Skeletal muscle tissue (tissue), 5 donors: ENCODE results near the gene TFEB. TPM values are rescaled to one million over a fixed set of nuclear protein-coding genes. Genes with fewer than 3 reads are reported as not detected.

ENCODE experiments used
- H3K27ac ChIP-seq: one replicate; pipeline ENCODE4 v1.7.0; 2013; ENCODE audit warnings: mild to moderate bottlenecking, low read depth, low read length, inconsistent platforms
- H3K27me3 ChIP-seq, 3 donors: one replicate each; pipeline ENCODE4 v1.7.0; 2013; ENCODE audit warnings: low read length in 3 of 3; ENCODE audit not compliant: control insufficient read depth in 3 of 3, insufficient read depth in 3 of 3
- H3K36me3 ChIP-seq, 3 donors: one replicate each; pipeline ENCODE4 v1.7.0; 2013; ENCODE audit warnings: low read length in 3 of 3; ENCODE audit not compliant: control insufficient read depth in 3 of 3, insufficient read depth in 3 of 3
- H3K4me1 ChIP-seq, 3 donors: one replicate each; pipeline ENCODE4 v1.7.0; 2013; ENCODE audit warnings: low read length in 3 of 3, mild to moderate bottlenecking in 3 of 3; ENCODE audit not compliant: control insufficient read depth in 3 of 3, insufficient read depth in 3 of 3
- H3K4me3 ChIP-seq, 3 donors: one replicate each; pipeline ENCODE4 v1.7.0; 2013; ENCODE audit warnings: low read length in 3 of 3
- H3K9ac ChIP-seq, 3 donors: one replicate each; pipeline ENCODE4 v1.7.0; 2013; ENCODE audit warnings: low read length in 3 of 3, mild to moderate bottlenecking in 3 of 3, moderate library complexity in 2 of 3, low read depth in 1 of 3
- H3K9me3 ChIP-seq, 3 donors: one replicate each; pipeline ENCODE4 v1.7.0; 2013; ENCODE audit warnings: low read length in 3 of 3; ENCODE audit not compliant: control insufficient read depth in 3 of 3
- small RNA-seq: library from RNA; depleted of rRNA; stranded (forward); fragments of <200 nt; gene quantifications from one replicate; pipeline ENCODE3, GENCODE V24; 2014
- total RNA-seq: library from RNA; depleted of rRNA; stranded (reverse); fragments of >200 nt; gene quantifications from one replicate; pipeline ENCODE4 v1.2.3, GENCODE V29; 2014
- donor health status: Osteomylitis.

Gene TFEB
- total RNA-seq, 1 donor from 2014 or later, result 7.8 TPM

DNA sequence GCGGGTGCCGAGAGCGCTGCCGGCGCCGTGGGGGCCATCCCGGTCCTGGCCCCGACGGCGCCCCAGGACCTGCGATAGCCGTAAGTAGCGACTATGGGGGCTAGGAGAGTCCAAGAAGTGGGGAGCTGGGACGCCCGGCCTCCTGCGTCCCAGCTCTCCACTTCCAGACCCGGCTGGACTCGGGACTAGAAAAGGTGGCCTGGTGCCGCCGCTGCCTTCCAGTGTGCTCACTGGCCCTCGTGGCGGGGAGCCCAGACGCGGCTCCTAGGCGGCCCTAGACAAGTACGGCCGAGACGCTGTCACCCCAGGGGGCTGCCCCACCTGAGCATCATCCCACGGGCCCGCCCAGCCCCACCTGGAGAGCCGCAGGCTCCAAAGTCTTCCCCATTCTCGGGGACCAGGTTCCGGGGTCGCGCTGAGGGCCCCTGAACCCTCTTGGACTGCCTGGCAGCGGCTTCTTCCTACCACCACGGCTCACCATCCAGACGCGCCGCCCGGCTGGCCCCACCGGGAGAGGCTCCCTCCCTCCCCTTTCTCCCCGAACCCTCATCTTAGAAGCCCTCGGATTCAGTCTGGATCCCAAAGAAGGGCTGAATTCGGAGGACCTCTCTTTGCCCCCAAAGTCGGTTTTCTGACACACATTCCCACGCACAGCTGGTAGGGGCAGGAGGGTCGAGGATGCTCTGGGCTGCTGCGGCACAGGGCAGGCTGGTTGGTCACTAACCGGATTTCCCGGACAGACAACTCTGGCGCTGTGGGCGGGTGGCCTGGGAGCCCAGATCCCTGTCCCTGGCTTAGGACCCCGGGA lies 98.0 kb downstream of the TFEB start:
- Histone ChIP-seq H3K9ac (peak overlapping the region in 1 of 3 donors; percentile 40), H3K9me3 (no peaks in the 10 kb centered on the region), H3K36me3 (no peaks in the 10 kb centered on the region), H3K4me1 (peaks cover 12 to 16% (median 14%) of the 10 kb centered on the region in 3 donors), H3K4me3 (peak overlapping the region; percentile 43 to 49 (median 45)), H3K27ac (no peak overlapping the region), H3K27me3 (peaks cover 24 to 36% (median 31%) of the 10 kb centered on the region in 3 donors)

DNA sequence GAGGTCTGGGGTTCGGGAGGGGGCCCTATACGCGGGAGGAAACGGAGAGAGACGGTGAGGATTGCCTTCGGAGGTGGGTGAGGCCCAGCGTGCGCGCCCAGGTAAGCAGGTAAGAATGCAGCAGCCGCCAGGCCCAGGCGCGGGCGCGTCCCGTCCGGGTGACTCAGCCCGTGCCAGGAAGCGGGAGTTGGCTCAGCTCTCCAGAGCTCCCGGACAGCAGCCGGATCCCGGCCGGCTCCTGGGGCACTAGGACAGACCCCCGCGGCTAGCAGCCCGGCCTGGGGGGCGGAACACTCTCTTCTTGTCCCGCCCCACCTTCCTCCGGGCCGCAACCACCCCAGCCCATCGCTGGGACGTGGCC lies 98.6 kb downstream of the TFEB start:
- H3K27me3 ChIP-seq, result peaks cover 24 to 33% (median 31%) of the 10 kb centered on the region in 3 donors
- H3K27ac ChIP-seq, result no peak overlapping the region
- H3K36me3 ChIP-seq, result no peaks in the 10 kb centered on the region

DNA sequence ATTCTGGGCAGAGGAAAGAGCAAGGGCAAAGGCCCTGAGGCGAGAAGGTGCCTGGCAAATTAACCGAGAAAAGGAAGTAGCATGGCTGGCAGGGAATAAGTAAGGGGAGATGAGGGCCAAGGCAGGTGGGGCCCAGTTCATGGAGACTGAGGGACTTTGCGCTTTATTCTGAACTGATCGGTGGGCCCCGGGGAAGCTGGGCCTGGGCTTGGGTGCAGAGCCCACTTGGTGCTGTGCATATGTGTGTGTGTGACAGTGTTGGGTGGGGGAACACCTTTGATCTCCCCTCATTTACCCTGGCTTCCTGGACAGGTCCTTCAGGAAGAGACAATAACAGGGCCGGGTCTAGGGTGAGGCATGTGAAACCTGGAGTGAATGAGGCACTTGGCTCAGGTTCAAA lies 100.0 kb downstream of the TFEB start:
- Histone ChIP-seq H3K9ac (no peak overlapping the region), H3K36me3 (no peaks in the 10 kb centered on the region), H3K27me3 (peaks cover 24 to 31% (median 29%) of the 10 kb centered on the region in 3 donors), H3K27ac (no peak overlapping the region), H3K4me1 (peaks cover 12 to 16% (median 14%) of the 10 kb centered on the region in 3 donors), H3K9me3 (no peaks in the 10 kb centered on the region), H3K4me3 (no peak overlapping the region)

More for the DNA sequence above, 98.6 kb downstream of the TFEB start:
- H3K9me3 ChIP-seq, result no peaks in the 10 kb centered on the region
- no peak overlapping the region for H3K4me3 ChIP-seq
- H3K4me1 ChIP-seq, result peaks cover 12 to 16% (median 14%) of the 10 kb centered on the region in 3 donors
- no peak overlapping the region for H3K9ac ChIP-seq

DNA sequence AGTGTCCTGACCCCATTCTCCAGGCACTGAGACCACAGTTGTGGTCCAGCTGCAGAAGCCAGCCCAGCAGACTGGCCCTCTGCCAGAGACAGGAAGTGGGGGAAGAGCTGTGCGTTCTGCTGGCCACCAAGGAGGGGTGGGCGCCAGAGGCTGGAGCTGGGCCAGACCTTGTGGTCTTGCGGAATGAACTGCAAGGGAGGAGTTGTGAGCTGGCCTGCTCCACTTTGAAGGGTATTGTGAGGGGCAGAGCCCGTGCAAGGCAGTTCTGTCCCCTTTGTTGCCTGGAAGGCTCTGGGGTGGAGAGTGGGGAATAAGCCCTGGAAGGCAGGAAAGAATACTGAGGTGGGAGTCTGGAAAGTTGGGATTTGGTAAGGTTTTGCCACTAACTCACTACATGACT lies 100.8 kb downstream of the TFEB start:
- H3K4me3 ChIP-seq, result no peak overlapping the region
- H3K4me1 ChIP-seq, result peaks cover 9 to 16% (median 14%) of the 10 kb centered on the region in 3 donors
- H3K9ac ChIP-seq, result no peak overlapping the region
- H3K36me3 ChIP-seq, result no peaks in the 10 kb centered on the region
- peaks cover 23 to 27% (median 24%) of the 10 kb centered on the region in 3 donors for H3K27me3 ChIP-seq
- H3K27ac ChIP-seq, result no peak overlapping the region
- H3K9me3 ChIP-seq, result no peaks in the 10 kb centered on the region

Small RNA genes within 50 kb of the gene (small RNA-seq; reads per million reads assigned to genes)
- not detected for gene AL365205.3

Other genes with a start within 250 kb of the TFEB start
- 1.6 TPM for gene FOXP4, start 189.2 kb downstream of the TFEB start, total RNA-seq
- 37.1 TPM for gene MDFI, start 97.1 kb downstream of the TFEB start, total RNA-seq
- gene PGC, start 11.8 kb upstream of the TFEB start, total RNA-seq, result 0.52 TPM
- 1.6 TPM for gene FRS3, start 44.3 kb upstream of the TFEB start, total RNA-seq
- gene PRICKLE4, start 45.2 kb upstream of the TFEB start, total RNA-seq, result 2.6 TPM
- 92.4 TPM for gene TOMM6, start 52.1 kb upstream of the TFEB start, total RNA-seq
- 1.6 TPM for gene USP49, start 159.8 kb upstream of the TFEB start, total RNA-seq
- 17.2 TPM for gene MED20, start 185.5 kb upstream of the TFEB start, total RNA-seq
- gene BYSL, start 185.9 kb upstream of the TFEB start, total RNA-seq, result 21.9 TPM
- 21.9 TPM for gene CCND3, start 206.2 kb upstream of the TFEB start, total RNA-seq